Measurements from ENCODE around the gene DCLRE1B. TPM values are rescaled to one million over a fixed set of nuclear protein-coding genes. Genes with fewer than 3 reads are reported as not detected.

Gene DCLRE1B
- total RNA-seq, 1 experiment from 2014 or later, result 11.2 TPM

DNA sequence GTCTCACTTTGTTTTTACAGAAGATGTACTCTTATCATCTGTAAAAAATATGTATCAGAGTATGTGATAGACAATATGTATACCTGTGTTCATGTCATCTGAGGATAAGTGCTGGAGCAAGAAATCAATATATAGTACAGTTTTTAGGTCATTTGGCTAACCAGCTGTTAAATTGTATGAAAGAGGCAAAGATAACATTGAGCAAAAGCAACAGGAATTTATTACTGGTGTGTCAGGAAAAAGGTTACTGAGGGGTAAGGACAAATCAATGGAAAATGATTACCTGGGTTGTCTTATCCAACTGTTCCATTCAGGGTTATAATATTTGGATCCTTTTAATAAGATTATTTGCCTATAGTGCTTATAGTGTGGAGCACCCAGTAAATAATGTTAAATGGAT lies 28.9 kb downstream of the DCLRE1B start:
- POLR2A ChIA-PET (ENCODE audit: unreplicated experiment), result interaction anchor here (0.6 kb wide), 1 partner anchor 20 kb away, joined by 5 read pairs; no protein-coding TSS in a partner anchor
- H4K20me1 ChIP-seq (ENCODE audit: insufficient read depth), result peaks cover 41% of the 10 kb centered on the region
- peaks cover 90% of the 10 kb centered on the region for H3K79me2 ChIP-seq (ENCODE audit: low read depth)
- H3K36me3 ChIP-seq (ENCODE audit: low read depth), result peaks cover 6% of the 10 kb centered on the region; the same call in 1 of the 2 replicates
- no peak overlapping the region for H2AFZ ChIP-seq
- H3K4me2 ChIP-seq, result no peak overlapping the region
- no peak for DNase-seq
- no peaks in the 10 kb centered on the region for H3K9me2 ChIP-seq (ENCODE audit: insufficient read depth)
- H3K9me3 ChIP-seq (ENCODE audit: insufficient read depth, low read depth), result no peaks in the 10 kb centered on the region
- peaks cover 16% of the 10 kb centered on the region for H3F3A ChIP-seq (ENCODE audit: insufficient read depth, low read depth)
- intact Hi-C loops (cut with micrococcal nuclease; ENCODE audit: unreplicated experiment), result no loop called here
- H3K27me3 ChIP-seq (ENCODE audit: insufficient read depth, low read depth), result no peaks in the 10 kb centered on the region
- CTCF ChIA-PET, result interaction anchor here (0.6 kb wide), 1 partner anchor 12 kb away, joined by 5 read pairs; no protein-coding TSS in a partner anchor
- H3K27ac ChIP-seq, result no peak overlapping the region
- no TSS peak for BruUV-seq (replicated peaks)
- TF ChIP-seq EZH2 (IDR thresholded peaks at IDR 0.05; ENCODE audit: low read depth), result no peak
- TF ChIP-seq, protein P1, sequence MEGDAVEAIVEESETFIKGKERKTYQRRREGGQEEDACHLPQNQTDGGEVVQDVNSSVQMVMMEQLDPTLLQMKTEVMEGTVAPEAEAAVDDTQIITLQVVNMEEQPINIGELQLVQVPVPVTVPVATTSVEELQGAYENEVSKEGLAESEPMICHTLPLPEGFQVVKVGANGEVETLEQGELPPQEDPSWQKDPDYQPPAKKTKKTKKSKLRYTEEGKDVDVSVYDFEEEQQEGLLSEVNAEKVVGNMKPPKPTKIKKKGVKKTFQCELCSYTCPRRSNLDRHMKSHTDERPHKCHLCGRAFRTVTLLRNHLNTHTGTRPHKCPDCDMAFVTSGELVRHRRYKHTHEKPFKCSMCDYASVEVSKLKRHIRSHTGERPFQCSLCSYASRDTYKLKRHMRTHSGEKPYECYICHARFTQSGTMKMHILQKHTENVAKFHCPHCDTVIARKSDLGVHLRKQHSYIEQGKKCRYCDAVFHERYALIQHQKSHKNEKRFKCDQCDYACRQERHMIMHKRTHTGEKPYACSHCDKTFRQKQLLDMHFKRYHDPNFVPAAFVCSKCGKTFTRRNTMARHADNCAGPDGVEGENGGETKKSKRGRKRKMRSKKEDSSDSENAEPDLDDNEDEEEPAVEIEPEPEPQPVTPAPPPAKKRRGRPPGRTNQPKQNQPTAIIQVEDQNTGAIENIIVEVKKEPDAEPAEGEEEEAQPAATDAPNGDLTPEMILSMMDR (conservative IDR thresholded peaks at IDR 0.05), result no peak
- H3K4me3 ChIP-seq, result no peak overlapping the region
- H3K4me1 ChIP-seq (replicated peaks; ENCODE audit: insufficient read depth), result peaks cover 19% of the 10 kb centered on the region

DNA sequence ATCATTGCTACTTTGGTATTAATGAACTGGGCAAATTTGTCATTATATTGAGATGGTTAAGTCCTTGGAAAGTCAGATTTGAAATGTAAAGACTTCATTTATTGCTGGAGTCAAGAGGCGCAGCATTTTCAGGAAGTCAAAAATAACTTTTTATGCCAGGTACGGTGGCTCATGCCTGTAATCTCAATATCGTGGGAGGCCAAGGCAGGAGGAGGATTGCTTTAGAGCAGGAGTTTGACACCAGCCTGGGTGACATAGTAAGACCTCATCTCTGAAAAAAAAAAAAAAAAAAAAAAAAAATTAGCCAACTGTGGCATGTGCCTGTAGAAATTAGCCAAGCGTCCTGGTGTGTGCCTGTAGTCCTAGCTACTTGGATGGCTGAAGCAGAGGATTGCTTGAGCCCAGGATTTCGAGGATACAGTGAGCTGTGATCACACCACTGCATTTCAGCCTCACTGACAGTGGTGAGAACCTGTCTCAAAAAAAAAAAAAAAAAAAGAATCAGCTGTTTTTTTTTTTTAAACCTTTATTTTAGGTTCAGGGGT lies 29.5 kb downstream of the DCLRE1B start:
- ChIA-PET CTCF (no interaction called here), POLR2A (ENCODE audit: unreplicated experiment) (interaction anchor here (0.6 kb wide), 1 partner anchor 21 kb away, joined by 5 read pairs; no protein-coding TSS in a partner anchor)
- H3K27ac ChIP-seq, result no peak overlapping the region
- no peaks in the 10 kb centered on the region for H3K27me3 ChIP-seq (ENCODE audit: insufficient read depth, low read depth)
- intact Hi-C loops (cut with micrococcal nuclease; ENCODE audit: unreplicated experiment), result no loop called here
- H3K4me2 ChIP-seq, result no peak overlapping the region
- H3K9me3 ChIP-seq (ENCODE audit: insufficient read depth, low read depth), result no peaks in the 10 kb centered on the region
- H3K9me2 ChIP-seq (ENCODE audit: insufficient read depth), result no peaks in the 10 kb centered on the region
- peaks cover 95% of the 10 kb centered on the region for H3K79me2 ChIP-seq (ENCODE audit: low read depth)
- peaks cover 16% of the 10 kb centered on the region for H3F3A ChIP-seq (ENCODE audit: insufficient read depth, low read depth)
- H3K36me3 ChIP-seq (ENCODE audit: low read depth), result peaks cover 6% of the 10 kb centered on the region; the same call in 1 of the 2 replicates
- H3K4me3 ChIP-seq, result no peak overlapping the region
- no peak for DNase-seq
- no TSS peak for BruUV-seq (replicated peaks)
- no peak overlapping the region for H2AFZ ChIP-seq
- TF ChIP-seq, protein P1 (conservative IDR thresholded peaks at IDR 0.05), result no peak
- no peak for TF ChIP-seq EZH2 (IDR thresholded peaks at IDR 0.05; ENCODE audit: low read depth)
- H3K4me1 ChIP-seq (replicated peaks; ENCODE audit: insufficient read depth), result peaks cover 23% of the 10 kb centered on the region
- H4K20me1 ChIP-seq (ENCODE audit: insufficient read depth), result peaks cover 41% of the 10 kb centered on the region

DNA sequence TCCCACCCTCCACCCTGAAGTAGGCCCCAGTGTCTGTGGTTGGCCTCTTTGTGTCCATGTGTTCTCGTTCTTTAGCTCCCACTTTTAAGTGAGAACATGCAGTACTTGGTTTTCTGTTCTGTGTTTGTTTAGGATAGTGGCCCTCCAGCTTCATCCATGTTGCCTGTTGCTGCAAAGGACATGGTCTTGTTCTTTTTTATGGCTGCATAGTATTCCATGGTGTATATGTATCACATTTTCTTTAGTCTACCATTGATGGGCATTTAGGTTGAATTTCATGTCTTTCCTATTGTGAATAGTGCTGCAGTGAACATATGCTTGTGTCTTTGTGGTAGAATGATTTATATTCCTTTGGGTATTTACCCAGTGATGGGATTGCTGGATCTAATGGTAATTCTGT lies 30.1 kb downstream of the DCLRE1B start:
- Histone ChIP-seq H3K79me2 (ENCODE audit: low read depth) (peaks cover 97% of the 10 kb centered on the region), H3K9me3 (ENCODE audit: insufficient read depth, low read depth) (no peaks in the 10 kb centered on the region), H3K27ac (no peak overlapping the region), H3F3A (ENCODE audit: insufficient read depth, low read depth) (peaks cover 16% of the 10 kb centered on the region), H3K4me3 (no peak overlapping the region), H3K4me2 (no peak overlapping the region), H3K9me2 (ENCODE audit: insufficient read depth) (no peaks in the 10 kb centered on the region), H3K36me3 (ENCODE audit: low read depth) (peaks cover 9% of the 10 kb centered on the region; the same call in 1 of the 2 replicates), H4K20me1 (ENCODE audit: insufficient read depth) (peaks cover 41% of the 10 kb centered on the region), H3K4me1 (replicated peaks; ENCODE audit: insufficient read depth) (peaks cover 23% of the 10 kb centered on the region), H2AFZ (no peak overlapping the region), H3K27me3 (ENCODE audit: insufficient read depth, low read depth) (no peaks in the 10 kb centered on the region)
- ChIA-PET CTCF (no interaction called here), POLR2A (ENCODE audit: unreplicated experiment) (no interaction called here)
- TF ChIP-seq, protein P1 (conservative IDR thresholded peaks at IDR 0.05), result no peak
- TF ChIP-seq EZH2 (IDR thresholded peaks at IDR 0.05; ENCODE audit: low read depth), result no peak
- no TSS peak for BruUV-seq (replicated peaks)
- DNase-seq, result no peak
- intact Hi-C loops (cut with micrococcal nuclease; ENCODE audit: unreplicated experiment), result no loop called here
